ENCODE measurements around the gene SRRM1. TPM values are rescaled to one million over a fixed set of nuclear protein-coding genes. Genes with fewer than 3 reads are reported as not detected.

SRRM1 gene
- total RNA-seq, 1 donor from 2014 or later = 175 TPM

DNA sequence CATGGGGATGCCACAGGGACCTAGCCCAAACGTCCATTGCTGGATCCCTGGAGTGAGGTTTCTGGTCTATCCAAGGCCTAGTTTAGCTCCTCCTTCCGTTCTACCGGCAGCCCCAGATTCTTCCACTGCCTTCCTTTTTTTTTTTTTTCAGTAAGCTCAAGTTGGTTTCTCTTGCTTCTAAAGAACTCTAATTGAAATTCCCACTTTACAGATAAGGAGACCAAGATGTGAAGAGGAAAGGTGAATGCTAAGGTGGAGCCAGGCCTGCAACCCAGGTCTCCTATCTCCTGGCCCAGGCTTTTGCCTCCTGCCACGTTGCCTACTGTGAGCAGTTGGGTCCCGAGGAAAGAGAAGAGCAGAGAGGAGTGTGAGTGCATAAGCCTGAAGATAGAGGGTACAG lies 70.6 kb downstream of the SRRM1 start:
- intact Hi-C loops (cut with micrococcal nuclease) = no loop called here

DNA sequence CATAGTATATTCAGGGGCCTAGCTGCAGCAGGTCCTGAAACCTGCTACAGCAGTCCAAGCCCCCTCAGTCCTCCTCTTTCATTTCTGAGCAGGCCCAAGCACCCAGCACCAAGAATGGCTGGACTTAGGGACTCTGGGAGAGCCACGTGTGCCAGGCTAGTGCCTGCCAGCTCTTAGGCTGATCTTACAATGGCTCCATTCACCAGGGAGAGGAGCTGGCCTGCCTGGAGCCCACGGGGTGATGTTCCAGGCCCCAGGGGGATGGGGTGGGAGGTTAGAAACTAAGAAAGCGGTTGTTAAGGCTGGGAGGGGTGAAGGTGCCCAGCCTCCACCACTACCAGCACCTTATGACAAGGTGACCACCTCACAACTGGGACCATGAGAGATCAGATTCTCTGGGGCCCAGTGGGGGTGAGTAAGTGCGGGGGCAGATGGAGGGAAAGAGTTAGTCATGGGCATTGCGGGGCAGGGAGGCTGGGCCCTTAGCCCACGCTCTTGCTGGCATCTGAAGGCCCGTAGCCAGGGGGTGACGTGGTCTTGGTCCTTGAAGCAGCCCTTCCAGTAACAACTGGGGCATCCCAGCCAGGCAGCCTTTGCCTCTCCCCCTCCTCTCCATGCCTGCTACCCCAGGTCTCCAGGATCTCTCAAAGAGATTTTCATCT lies 71.9 kb downstream of the SRRM1 start:
- intact Hi-C loops (cut with micrococcal nuclease) = no loop called here

- intact Hi-C loops (cut with micrococcal nuclease) = no loop called here
Measured at GRCh38 chr1:24715658-24716057, 72.6 kb downstream of the SRRM1 start.

GRCh38 chr1:24717887-24718650 lies 75.0 kb downstream of the SRRM1 start:
- intact Hi-C loops (cut with micrococcal nuclease) = no loop called here

DNA sequence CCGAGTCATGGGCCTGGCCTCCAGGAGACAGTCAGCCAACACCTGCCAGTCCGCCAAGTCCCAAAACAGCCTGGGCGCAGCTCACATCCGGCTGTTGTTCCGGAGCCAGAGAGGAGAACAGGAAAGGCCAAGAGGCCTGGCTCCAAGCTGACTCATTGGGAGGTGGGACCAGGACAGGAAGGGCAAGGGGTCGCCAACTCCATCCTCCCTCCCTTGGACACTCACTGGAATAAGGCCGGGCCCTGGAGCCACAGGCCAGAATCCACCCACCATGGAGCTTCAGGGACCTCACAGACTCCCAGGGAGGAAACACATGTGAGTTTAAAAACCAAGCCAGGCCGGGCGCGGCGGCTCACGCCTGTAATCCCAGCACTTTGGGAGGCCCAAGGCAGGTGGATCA lies 77.0 kb downstream of the SRRM1 start:
- intact Hi-C loops (cut with micrococcal nuclease) = no loop called here

- intact Hi-C loops (cut with micrococcal nuclease) = no loop called here
Measured at GRCh38 chr1:24721533-24721932, 78.4 kb downstream of the SRRM1 start.

GRCh38 chr1:24722073-24723035 lies 79.3 kb downstream of the SRRM1 start:
- intact Hi-C loops (cut with micrococcal nuclease) = loop anchor here (1.0 kb wide), 1 partner anchor 23 kb away; the partner anchor contains the start of gene CLIC4

Other genes with a start within 250 kb of the SRRM1 start
- gene STPG1, start 229.5 kb upstream of the SRRM1 start, total RNA-seq = 6.2 and 7.1 TPM in 2 replicates
- gene NIPAL3, start 227.5 kb upstream of the SRRM1 start, total RNA-seq = 39.4 and 44.9 TPM in 2 replicates
- gene RCAN3, start 140.5 kb upstream of the SRRM1 start, total RNA-seq = 55.5 and 56.4 TPM in 2 replicates
- gene NCMAP, start 87.2 kb upstream of the SRRM1 start, total RNA-seq = not detected in 2 replicates
- 26.9 and 28.4 TPM in 2 replicates for gene CLIC4, start 102.1 kb downstream of the SRRM1 start, total RNA-seq